Stimulated activated CD4-positive, alpha-beta T cell treated with anti-CD3 and anti-CD28 coated beads, Interleukin-12 subunit alpha, Interleukin-12 subunit beta, amount 100 ng/mL, for 24 hours (primary cell): ENCODE data around the gene GPC3.
"Not testable (repeated sequence)": the region's sequence is repeated elsewhere in the genome, so short reads cannot be mapped to it uniquely, and the experiment has no call there.

Experiments used
- DNase-seq, 2 experiments: peaks; one replicate each; pipeline ENCODE4 v3.0.0-alpha.2; 2020; ENCODE audit warnings: low read depth in 2 of 2

Gene GPC3

GRCh38 chrX:133892337-133892736, 93.1 kb downstream of the GPC3 start:
- DNase-seq: no peak

- DNase-seq: no peak
Observed at GRCh38 chrX:133888984-133889383, 96.4 kb downstream of the GPC3 start.

DNA sequence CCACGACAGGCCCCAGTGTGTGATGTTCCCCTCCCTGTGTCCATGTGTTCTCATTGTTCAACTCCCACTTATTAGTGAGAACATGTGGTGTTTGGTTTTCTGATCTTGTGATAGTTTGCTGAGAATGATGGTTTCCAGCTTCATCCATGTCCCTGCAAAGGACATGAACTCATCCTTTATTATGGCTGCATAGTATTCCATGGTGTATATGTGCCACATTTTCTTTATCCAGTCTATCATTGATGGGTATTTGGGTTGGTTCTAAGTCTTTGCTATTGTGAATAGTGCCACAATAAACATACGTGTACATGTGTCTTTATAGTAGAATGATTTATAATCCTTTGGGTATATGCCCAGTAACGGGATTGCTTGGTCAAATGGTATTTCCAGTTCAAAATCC, 97.3 kb downstream of the GPC3 start:
- DNase-seq: not testable (repeated sequence)

- DNase-seq: no peak
Observed at GRCh38 chrX:133884430-133885394, 100.7 kb downstream of the GPC3 start.

- no peak for DNase-seq
Observed at GRCh38 chrX:133881893-133882292, 103.5 kb downstream of the GPC3 start.

DNA sequence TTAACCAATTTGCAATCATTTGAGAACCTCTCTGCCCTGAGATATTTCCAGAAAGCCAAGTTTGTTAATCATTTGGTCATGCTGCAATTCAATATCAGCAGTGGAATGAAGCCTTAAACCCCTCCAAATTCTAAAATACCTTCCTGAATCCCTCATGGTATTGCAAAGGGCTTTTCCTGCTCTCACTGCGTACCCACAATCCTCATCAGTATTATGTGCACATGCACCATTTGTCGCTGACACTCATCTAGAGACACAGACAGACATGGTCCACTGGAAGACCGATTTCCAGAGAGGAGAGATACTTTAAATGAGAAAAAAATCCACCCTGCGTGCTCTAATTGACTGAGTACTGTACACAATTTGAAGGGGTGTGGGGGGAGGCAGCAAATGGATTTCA, 104.4 kb downstream of the GPC3 start:
- DNase-seq: no peak

DNA sequence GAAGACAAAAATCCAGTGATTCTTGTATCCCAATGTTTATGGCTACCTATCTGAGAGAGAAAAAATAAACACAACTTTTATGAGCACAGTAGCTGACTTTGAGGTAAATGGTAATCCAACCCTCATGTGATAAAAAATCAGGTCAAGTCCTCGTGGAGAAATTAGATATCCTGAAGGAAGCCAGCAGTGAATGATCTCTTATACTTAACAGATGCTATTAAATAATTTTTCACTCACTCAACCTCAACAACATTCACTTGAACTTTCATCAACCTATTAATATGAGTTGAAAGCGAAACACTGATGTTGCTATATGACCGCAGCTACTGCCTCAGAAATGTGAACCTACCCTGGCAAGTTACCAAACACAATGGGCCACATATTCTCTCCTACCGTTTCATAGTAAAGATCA, 105.4 kb downstream of the GPC3 start:
- DNase-seq: no peak

DNA sequence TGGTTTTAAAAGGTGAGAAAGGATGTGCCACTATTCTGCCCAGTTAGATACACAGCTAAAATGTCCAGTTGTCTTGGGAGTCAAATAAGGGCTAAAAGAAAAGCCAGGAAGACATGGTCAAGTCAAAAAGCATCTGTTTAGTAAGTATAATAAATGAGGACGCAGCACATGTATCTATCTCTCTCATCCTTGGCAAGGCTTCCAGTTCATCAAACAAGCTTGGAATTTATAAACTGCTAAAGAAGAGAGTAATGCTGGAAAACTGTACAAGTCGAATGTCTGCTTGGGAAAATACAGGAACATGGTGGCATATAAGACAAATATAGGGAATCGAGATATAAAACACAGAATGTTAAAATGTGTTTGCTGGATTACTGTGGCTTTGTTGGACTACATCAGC, 106.7 kb downstream of the GPC3 start:
- no peak for DNase-seq

DNA sequence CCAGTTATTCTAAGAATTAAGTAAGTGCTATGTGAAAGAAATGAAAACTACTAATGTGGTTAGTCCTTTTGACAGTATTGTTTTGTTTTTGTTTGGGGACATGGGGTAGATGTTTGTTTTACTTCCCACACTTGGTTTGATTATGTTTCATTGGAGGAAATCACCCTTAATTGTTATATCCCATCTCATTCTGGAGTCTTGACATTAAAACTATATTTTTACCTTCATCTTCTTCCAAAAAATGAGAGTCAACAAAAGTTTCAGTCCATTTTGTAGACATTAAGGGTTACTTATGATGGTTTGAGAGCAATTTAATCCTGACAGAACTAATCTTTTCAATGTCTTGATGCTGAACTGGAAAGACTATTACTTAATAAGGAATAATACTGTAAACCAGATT, 108.7 kb downstream of the GPC3 start:
- DNase-seq: no peak

DNA sequence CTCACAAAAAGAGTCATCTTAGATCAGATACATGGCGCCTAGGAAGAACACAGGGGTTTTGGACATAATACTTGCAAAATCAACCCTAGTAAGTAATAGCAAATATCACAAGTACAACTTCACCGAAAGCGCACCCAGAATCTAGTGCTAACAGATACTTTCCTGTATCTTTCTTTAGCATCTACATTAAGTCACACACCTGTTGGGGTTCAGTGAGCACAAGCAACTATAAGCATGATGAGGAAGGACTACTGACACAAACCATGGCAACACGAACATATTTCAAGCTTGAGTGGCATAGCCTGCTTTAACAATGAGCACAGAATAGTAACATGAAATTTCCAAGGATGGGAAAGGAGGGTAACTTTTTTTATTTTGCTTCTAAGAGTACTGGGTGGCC, 116.1 kb downstream of the GPC3 start:
- no peak for DNase-seq

DNA sequence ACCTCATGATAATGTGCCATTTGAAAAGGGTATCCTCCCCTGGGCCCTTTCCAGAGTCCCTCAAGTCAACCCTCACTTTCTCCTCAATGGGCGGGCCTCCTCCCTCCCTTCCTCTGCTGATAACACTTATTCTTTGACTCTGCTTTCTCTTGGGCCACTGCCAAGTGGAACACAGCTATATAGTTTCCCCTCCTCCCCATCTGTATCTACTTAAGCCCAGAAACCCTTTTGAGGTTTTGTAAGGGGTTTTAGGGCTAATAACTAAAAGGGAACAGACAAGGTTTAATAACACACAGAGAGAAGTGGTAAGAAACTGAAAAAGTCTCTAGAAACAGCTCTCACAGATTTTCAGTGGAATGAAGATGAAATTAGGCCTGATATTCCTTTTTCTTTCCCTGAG, 116.7 kb downstream of the GPC3 start:
- DNase-seq: no peak

GRCh38 chrX:133868250-133868649, 117.1 kb downstream of the GPC3 start:
- DNase-seq: no peak

GRCh38 chrX:133865761-133866471, 119.5 kb downstream of the GPC3 start:
- DNase-seq: no peak

GRCh38 chrX:133864236-133864635, 121.2 kb downstream of the GPC3 start:
- DNase-seq: no peak

GRCh38 chrX:133859860-133860259, 125.5 kb downstream of the GPC3 start:
- no peak for DNase-seq

DNA sequence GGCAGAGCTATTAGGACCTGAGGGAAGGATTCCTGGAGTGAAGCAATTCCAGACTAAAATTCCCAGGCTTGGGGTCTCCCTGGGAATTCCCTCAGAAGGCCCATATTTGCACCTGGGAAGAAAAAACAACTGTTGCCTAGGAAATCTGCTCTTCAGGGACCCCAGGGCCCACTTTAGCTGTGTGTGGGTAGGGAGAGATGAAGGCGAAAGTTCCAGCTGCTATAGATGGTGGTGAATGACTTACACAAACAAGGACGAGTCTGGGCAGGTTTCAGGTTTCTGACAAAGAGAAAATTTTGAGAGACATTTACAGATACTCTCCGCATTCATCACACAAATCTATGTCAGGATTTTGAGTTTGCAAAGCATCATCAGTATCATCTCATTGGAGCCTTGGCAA, 126.1 kb downstream of the GPC3 start:
- no peak for DNase-seq

DNA sequence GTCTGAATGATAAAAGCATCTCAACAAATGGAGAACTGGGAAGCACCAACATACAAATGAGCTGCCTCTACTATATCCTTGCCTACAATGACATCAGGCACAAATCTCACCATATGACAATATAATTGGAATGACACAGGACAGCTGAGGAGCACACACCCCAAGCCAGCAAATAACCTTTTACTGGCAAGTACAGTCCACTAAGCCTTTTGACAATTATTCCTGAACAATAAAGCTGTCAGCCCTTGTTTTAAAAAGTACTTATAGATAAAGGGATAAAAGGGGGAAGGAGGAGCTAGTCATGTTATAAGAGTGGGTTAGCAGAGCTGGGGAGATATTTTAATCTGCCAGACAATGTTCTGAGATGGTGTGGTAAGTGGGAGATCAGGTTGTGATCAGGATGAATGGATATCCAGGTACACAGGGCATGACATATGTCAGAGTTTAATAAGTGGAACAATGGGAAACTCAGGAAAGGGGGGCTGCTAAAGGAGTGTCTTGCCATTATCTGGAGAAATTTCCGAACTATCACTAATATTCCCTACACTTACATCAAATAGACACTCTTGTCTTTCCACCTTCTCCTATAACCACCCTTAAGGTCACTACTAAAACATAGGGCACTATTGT, 127.6 kb downstream of the GPC3 start:
- DNase-seq: no peak

DNA sequence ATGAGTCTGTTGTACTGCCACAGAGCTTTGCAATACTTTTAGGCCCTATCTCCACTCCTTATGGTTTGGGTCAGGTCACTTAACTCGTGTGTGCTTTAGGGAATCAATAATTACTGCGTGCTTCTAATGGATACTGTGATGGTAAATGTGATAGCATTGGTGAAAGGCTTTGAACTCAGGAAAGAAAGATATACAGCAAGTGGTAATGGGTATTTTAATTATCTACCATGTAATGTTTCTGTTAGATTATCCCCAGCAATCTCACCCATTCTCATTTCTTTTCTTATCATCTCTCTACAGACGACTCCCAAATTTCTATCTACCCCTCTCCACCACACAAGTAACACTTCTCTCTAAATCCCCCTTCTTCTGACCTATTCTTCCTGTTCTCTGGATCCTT, 128.6 kb downstream of the GPC3 start:
- no peak for DNase-seq

DNA sequence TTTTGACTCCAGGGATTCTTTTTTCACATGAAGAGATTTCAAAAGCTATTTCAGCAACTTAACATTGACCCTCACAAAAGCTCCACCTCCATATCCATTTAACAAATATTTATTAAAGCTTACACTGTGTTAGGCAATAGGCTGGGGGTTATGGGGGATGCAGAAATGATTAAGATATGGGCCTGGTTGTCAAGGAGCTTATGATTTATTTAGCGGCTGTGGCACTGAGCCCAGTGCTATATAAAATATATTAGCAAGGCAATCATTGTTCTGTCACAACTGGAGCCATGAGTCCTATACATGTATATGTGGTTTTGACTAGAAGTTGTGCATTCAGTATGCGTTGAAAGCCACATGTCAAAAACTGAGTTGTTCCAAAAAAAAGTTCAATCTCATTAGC, 131.1 kb downstream of the GPC3 start:
- no peak for DNase-seq

GRCh38 chrX:133852837-133853356, 132.5 kb downstream of the GPC3 start:
- no peak for DNase-seq

DNA sequence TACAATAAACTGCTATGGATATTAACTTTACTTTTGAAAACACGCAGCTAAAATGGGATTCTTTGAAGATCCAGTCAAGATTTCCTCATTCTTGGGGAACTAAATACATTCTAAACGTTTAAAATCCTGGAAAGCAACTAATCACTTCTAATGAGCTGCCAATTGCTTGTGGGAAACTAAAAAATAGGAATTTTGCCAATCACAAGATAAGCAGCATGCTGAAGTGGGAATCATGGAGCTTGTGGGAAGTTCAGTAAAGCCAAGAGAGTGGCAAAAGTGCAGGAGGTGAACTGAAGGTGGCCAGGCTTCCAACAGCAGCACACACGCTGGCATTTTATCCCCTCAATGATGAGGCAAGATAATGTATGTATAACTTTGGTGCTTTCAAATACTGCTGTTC, 133.0 kb downstream of the GPC3 start:
- no peak for DNase-seq

DNA sequence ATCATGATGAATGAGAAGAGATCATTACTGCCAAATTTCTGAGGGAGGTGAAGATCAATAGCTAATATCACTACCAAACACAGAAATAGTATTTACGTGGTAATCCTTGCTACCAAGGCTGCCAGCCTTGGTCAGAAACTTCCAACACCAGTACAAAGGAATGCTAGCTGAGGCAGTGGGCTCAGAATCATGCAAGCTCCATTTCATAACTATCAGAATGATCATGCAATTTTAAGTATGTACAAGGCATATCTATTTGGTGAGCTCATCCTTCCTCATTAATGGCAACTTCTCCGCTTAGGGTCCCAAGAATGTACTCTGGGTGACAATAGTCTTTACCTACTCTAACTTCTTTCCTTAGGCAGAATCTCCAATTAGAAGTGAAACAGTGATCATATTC, 135.0 kb downstream of the GPC3 start:
- no peak for DNase-seq
